Smooth muscle cell of the brain vasculature (primary cell): ENCODE data around the gene HSF2BP.
"Not testable (repeated sequence)": the region's sequence is repeated elsewhere in the genome, so short reads cannot be mapped to it uniquely, and the experiment has no call there.

Experiments used
- DNase-seq: peaks from one replicate; pipeline ENCODE4 v3.0.0-alpha.2; 2012; ENCODE audit warnings: low read depth, low spot score

Gene HSF2BP

GRCh38 chr21:43516860-43517627 lies 142.2 kb downstream of the HSF2BP start:
- not testable (repeated sequence) for DNase-seq

GRCh38 chr21:43516295-43516847 lies 142.9 kb downstream of the HSF2BP start:
- not testable (repeated sequence) for DNase-seq

GRCh38 chr21:43514834-43515233 lies 144.5 kb downstream of the HSF2BP start:
- DNase-seq: not testable (repeated sequence)

GRCh38 chr21:43513023-43513422 lies 146.3 kb downstream of the HSF2BP start:
- not testable (repeated sequence) for DNase-seq

- not testable (repeated sequence) for DNase-seq
Observed at GRCh38 chr21:43511209-43511608, 148.1 kb downstream of the HSF2BP start.

GRCh38 chr21:43510669-43511068 lies 148.6 kb downstream of the HSF2BP start:
- not testable (repeated sequence) for DNase-seq

- not testable (repeated sequence) for DNase-seq
Observed at GRCh38 chr21:43503892-43504291, 155.4 kb downstream of the HSF2BP start.

GRCh38 chr21:43503075-43503750 lies 156.1 kb downstream of the HSF2BP start:
- DNase-seq: not testable (repeated sequence)

- DNase-seq: not testable (repeated sequence)
Observed at GRCh38 chr21:43502407-43503071, 156.7 kb downstream of the HSF2BP start.

GRCh38 chr21:43498924-43499323 lies 160.4 kb downstream of the HSF2BP start:
- not testable (repeated sequence) for DNase-seq

GRCh38 chr21:43498065-43498464 lies 161.2 kb downstream of the HSF2BP start:
- DNase-seq: not testable (repeated sequence)

GRCh38 chr21:43494279-43495012 lies 164.8 kb downstream of the HSF2BP start:
- DNase-seq: not testable (repeated sequence)

- DNase-seq: not testable (repeated sequence)
Observed at GRCh38 chr21:43493471-43493870, 165.8 kb downstream of the HSF2BP start.

GRCh38 chr21:43488235-43488634 lies 171.1 kb downstream of the HSF2BP start:
- not testable (repeated sequence) for DNase-seq

GRCh38 chr21:43486051-43486450 lies 173.2 kb downstream of the HSF2BP start:
- not testable (repeated sequence) for DNase-seq

GRCh38 chr21:43485016-43485415 lies 174.3 kb downstream of the HSF2BP start:
- DNase-seq: not testable (repeated sequence)

- not testable (repeated sequence) for DNase-seq
Observed at GRCh38 chr21:43479197-43479596, 180.1 kb downstream of the HSF2BP start.
